Dermis blood vessel endothelial cell (primary cell): ENCODE measurements around the gene KCNMA1. TPM values are rescaled to one million over a fixed set of nuclear protein-coding genes. Genes with fewer than 3 reads are reported as not detected.
"Not testable (repeated sequence)": the region's sequence is repeated elsewhere in the genome, so short reads cannot be mapped to it uniquely, and the experiment has no call there.

Experiments used
- DNase-seq: peaks from one replicate; pipeline ENCODE4 v3.0.0; 2010
- total RNA-seq: library from RNA; depleted of rRNA; stranded (reverse); fragments of >200 nt; gene quantifications from 2 replicates; pipeline ENCODE4 v1.2.3, GENCODE V29; 2014

Gene KCNMA1
- total RNA-seq, 1 donor from 2014 or later = under 0.01 TPM

DNA sequence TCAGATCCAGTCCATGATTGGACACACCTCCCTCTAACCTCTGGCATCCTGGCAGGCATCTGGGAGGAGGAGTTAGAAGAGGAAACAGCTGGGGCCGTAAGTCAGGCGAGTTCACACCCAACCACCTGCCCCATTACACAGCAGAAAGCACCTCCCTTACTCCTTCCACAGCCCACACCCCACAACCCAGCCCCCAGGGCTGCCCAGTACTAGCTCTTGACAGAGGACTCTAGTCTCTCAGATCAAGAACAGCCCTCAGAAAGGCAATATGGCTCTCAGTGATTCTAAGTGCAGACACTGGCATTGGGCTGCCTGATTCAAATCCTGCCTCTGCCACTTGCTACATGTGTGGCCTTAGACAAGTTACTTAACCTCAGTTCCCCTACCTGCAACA is 34.1 kb downstream of the KCNMA1 start:
- peak; percentile 21 for DNase-seq

DNA sequence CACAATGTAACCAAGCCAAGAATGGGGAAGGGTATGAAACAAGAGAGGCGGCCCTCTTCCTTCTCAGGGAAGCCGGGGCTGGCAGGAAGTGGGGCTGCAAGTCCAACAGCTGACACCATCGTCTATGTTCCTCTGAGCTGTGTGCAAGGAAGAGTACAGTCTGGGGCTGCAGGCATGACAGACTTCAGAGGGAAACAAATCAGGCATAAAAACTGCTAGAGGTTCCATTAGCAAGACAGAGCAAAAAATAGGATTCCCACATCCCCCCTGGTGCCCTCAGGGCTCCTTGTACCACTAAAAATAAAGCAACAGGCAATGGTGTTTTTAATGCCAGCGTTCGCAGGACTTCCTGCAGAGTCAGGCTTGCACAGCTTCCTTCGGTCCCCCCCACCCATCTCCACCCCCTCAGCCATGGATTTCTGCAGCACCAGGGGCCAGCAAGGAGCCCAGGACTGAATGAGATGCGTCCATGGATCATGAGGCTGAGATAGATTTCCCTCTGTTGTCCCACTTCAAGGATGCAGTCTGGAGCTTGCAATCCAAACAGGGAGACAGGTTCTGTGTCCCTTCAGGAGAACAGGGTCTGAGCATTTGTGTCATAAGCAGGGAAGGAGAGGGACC is 34.6 kb downstream of the KCNMA1 start:
- DNase-seq = no peak

DNA sequence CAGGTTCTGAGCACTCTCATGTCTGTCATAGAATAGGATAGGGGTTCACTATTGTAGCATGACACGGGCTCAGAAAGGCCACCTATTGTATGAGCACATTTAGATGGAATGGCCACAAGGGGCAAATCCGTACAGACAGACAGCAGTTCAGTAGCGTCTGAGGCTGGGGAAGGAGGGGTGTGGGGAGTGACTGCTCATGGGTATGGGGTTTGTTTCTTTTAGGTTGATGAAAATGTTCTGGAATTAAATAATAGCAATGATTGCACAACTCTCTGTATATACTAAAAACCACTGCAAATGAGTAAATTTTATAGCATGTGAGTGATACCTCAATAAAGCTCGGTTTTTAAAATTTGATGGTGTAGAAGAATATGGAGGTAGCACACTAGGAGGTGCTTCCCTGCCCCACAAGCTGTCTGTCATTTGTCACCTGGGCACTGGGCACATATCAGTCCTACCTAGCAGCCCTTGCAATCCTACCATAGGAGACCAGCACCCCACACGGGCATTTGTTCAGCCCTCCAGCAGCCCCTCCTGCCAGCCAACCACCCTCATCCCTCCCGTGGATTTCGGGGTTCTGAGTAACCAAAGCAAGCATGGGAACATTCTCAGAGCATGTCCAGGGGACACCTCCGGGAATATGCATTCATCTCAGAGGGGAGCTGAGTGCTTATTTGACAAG is 35.2 kb downstream of the KCNMA1 start:
- DNase-seq = no peak

DNA sequence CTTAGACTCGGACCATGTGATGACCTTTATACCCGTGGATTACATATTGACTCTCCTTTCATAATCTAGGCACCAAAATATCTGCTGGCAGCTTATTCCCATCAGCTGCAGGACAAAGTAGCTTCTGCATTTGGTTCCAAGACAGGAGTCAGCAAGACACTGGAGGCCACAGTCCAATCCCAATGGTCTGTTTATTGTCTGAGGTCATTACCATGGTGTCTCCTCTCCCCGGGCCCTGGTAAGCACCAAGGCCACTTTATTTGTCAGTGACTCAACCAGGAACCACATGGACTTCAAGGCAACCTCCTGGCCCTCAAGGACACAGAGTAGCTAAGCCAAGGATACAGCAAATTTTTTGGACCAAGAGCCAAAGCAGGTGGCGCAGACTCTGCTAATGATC is 36.1 kb downstream of the KCNMA1 start:
- DNase-seq = no peak

DNA sequence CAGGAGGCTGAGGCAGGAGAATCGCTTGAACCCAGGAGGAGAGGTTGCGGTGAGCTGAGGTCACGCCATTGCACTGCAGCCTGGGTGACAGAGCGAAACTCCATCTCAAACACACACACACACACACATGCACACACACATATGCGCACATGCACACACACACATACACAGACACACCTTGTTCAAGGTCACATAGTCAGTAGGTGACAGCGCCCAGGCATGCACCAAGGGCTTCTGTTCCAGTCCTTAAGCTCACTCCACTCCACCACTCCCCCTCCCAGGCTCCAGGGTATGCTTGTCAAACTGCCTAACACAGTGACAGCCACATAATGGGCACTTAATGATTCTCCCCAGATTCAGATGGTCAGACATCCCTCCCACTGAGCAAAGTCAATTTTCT is 37.0 kb downstream of the KCNMA1 start:
- no peak for DNase-seq

DNA sequence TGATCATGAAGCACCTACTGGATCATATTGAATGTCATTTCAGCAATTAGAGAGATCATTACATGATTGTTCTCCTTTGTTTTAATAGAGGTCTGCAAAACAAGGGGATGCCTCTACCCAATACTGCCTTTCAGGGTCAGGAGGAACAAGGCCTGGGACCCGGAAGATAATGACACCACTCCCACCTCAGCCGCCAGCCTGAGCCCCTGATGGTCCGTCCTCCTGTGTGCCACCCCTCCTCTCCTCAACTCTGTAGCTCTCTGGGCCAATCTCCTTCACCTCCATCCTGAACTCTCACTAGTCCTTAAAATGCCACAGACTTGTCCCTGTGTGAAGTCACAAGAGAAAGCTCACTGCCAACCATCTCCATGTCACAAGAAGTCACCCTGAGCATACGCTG is 38.0 kb downstream of the KCNMA1 start:
- DNase-seq = no peak

DNA sequence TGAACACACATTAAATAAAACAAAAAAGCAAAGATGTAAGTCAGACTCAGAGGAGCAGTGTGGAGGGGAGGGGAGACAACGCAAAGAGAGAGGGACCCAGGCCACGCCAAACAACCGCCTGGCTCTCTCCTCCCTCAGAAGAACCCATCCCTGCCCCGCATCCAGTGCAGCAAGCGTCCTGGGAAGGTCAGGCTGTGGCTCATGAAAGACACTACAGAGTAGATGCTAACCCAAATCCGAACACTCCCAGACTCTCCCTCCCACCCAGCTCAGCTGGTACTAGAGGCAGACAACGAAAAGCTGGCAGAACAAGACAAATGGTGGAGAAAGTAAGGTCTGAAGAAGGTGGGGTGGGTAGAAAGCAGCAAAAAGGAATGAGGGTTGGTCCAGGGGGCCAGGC is 39.0 kb downstream of the KCNMA1 start:
- DNase-seq = no peak

DNA sequence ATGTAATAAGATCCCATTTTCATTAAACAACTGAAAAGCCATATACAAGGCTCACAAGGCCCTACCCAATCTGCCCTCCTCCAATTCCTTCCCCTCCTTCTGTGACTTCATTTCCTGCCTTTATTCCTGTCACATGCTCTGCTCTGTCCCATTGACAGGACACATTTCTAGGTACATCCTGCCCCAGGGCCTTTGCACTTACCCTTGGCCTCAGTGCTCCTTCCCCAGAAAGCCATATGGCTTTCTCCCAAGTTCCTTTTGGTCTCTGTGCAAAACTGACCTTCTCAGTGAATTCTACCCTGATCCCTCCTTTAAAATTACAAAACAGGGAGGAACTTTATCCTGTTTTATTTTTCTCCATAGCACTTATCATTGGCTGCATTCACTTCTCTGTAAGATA is 40.0 kb downstream of the KCNMA1 start:
- no peak for DNase-seq

DNA sequence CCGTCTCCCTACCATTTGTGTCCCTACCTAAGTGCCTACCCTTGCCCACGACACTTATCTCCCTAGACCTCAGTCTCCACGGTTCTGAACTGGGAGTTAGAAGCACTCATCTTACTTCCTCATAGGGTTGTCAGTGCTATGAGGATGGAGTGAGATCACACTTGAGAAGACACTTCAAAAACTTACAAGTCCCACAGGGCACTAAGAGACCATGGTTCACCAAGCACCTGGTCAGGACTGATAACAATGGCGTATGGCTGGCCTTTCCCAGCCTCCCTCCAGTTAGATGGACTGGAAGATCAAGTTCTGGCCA is 43.2 kb downstream of the KCNMA1 start:
- DNase-seq = no peak

DNA sequence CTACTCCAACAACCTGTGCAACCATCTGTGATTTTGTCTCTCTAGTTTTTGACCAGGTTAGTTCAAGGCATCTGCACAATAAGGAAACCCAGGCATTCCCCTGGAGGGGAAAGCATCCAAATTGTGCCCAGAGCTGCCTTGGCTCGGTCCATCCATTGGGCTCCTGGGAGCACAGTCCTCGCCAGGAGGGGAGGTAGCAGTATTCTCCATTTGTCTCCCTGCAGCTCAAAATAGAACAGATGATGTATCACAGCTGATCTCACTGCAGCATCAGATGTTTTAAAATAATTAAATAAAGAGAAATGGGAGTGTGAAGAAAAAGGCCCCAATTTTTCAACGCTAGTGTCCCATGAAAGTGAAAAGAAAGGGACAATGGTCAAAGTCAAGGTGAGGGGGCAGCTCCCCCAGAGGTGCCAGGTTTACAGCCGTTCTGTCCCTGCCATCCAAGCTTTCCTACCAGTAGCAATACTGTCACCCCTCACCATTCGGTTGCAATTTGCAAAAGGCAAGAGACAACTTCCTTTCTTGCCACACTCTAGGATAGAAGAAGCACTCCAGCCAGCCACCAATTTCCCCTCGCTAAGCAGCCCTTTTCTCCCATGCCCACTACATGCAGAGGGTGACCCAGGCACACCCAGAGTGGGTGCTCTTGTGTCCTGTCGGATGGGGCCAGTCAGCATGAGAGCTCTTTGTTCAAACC is 43.7 kb downstream of the KCNMA1 start:
- no peak for DNase-seq

DNA sequence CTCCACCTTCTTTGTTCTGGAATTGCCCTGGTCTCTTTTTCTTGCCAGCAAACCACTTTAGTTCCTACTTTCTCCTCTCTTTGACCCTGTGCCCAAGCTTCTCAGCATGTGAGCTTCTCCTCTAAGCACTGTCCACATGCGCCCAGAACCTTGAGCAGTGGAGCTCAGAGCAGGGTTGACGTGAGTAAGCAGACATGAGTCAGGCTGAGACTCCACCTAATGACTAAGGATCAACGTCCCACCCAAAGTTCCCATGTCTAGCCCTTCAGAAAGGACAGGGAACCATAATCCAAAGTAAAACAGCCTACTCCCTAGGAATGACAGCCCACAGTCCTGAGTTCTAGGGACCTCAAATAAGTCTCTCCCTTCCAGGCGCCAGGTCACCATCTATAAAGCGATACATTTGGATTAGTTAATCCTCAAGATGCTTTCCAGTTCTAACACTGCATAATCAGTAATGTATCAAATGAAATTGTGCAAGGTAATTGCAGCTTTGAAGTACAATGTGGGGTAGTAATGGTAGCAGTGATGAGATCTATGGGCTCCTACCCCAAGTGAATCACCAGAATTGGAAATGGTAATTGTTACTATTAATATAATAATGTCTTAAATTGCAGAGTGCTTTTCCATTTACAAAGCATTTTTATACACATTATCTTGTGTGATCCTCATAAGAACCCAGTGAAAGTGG is 44.5 kb downstream of the KCNMA1 start:
- no peak for DNase-seq

DNA sequence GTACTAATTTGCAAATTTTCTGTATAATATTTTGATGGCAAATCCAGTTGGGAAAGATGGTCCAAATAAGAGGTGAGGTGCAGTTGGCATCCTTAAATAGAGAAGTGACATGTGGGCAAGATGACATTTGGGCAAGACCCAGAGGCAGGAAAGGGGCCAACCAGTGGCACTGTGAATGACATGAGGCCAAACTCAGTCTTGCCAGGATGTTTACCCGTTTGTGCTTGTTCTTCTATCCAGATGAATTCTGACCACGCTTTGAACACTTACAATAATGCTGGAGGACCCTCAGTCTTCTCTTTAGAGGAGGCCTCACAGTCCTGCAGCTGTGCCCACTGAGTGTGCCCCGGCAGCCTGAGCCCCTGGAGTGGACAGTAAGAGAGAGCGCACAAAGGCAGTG is 45.1 kb downstream of the KCNMA1 start:
- no peak for DNase-seq

DNA sequence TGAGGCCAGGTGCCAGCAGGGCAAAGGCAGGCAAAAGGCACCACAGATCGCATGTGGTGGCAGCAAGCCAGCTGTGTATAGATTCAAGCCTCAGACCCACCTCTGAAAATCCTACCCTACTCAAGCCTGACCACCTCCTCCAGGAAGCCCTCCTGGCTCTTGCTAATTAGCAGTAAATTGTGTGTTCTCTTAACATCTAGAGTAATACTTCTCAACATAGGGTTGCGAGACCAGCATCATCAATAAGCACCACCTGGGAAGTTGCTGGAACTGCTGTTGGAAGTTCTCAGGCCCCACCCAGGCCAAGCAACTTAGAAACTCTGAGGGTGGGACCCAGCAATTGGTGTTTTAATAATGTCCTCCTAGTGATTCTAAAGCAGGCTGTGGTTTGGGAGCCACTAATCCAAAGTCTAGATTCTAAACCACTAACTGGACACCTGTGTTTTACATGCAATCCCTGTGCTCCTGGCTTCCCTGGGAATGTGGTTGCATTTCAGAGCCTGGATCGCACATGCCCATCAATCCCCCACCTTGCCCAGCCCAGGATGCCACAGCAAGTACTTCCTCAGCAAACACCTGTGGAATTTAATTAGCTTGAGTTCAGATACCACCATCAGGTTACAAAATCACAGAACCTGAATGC is 46.2 kb downstream of the KCNMA1 start:
- DNase-seq = no peak

DNA sequence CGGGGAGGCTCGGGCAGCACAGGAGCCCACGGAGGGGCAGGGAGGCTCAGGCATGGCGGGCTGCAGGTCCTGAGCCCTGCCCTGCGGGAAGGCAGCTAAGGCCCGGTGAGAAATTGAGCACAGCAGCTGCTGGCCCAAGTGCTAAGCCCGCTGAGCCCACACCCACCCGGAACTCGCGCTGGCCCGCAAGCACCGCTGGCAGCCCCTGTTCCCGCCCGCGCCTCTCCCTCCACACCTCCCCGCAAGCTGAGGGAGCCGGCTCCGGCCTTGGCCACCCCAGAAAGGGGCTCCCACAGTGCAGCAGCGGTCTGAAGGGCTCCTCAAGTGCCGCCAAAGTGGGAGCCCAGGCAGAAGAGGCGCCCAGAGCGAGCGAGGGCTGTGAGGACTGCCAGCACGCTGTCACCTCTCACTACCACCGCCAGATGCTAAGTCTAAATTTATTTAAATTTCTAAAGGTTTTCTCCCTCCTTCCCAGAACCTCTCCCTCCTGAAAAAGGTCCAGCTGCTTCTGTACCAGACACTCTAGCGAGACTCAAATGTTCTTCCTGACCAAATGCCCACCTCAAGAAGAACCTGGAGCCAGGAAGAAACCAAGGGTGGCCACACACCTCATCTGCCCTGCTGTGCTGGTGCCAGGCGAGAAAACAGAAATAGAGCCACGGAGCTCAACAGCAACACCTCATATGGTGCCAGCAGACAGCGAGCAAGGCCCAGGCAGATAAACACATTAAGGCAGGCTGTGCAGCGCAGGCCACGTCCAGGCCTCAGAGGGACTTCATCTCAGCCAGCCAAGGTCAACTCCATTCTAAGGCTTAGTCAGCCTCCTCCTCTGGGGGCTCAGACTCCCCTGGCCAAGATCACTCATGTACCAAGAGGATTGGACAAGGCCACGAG is 47.0 kb downstream of the KCNMA1 start:
- DNase-seq = no peak

DNA sequence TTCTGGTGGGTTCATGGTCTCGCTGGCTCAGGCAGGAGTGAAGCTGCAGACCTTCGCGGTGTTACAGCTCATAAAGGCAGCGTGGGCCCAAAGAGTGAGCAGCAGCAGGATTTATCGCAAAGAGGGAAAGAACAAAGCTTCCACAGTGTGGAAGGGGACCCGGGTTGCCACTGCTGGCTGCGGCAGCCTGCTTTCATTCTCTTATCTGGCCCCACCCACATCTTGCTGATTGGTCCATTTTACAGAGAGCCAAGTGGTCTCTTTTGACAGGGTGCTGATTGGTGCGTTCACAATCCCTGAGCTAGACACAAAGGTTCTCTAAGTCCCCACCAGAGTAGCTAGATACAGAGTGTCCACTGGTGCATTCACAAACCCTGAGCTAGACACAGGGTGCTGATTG is 47.9 kb downstream of the KCNMA1 start:
- not testable (repeated sequence) for DNase-seq

DNA sequence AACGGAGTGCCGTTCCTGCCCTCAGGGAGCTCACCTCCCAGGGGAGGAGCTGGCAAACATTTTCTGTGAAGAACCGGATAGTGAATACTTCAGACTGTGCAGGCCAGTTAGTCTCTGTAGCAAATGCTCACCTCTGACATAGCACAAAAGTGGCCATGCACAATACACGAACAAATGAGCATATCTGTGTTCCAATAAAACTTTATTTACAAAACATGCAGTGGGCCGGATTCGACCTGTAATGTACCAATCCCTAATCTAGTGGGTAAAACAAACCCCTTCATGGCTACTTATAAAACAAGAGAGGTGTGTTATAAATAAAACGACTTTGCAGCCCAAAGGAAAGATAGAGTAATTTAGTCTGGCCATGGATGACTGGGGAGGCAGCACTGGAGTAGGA is 48.7 kb downstream of the KCNMA1 start:
- no peak for DNase-seq

DNA sequence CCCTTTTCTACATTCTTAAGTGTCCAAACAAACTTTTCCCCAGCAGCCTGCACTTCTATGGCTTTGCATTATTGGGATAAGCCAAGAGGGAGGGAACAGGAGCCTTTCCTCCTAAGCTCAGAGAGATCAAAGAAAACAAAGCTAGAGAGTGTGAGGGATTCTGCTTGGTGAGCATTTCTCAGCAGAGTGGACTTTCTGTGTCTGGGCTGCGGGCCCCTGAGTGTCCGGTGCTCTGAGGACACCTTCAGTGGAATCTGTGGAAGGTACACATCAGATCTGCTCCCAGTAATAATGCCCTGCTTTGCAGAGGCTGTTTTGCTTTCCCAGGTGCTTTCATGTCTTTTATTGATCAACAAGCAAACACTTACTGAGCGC is 50.2 kb downstream of the KCNMA1 start:
- DNase-seq = no peak

DNA sequence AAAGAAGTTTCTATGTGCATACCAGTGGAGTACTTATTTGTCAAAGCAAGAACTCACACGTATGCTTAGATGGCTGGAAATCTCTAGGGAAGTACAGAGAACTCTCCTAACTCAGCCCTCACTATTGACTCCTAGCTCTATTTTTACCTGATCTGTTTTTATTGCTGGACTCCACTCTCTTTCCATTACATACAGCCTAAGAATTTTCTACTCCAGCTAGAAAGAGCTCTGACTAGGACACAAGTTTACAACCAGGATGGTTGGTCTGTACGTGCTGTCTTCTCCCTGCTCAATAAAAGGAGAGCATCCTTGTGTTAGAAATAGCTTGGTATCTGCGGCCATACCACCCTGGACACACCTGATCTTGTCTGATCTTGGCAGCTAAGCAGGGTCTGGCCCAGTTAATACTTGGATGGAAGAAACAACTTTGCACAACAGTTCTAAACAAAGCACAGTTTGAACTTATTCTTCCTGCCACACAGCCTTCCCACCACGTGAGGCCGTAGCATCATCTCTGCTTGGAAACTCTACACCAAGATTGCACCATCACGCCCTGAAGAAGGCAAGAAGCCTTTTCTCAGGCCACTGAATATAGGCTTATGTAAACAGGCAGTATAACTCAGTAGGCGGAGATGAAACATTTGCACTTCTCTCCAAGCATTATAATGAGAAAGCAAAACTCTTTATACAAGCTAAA is 50.7 kb downstream of the KCNMA1 start:
- no peak for DNase-seq

DNA sequence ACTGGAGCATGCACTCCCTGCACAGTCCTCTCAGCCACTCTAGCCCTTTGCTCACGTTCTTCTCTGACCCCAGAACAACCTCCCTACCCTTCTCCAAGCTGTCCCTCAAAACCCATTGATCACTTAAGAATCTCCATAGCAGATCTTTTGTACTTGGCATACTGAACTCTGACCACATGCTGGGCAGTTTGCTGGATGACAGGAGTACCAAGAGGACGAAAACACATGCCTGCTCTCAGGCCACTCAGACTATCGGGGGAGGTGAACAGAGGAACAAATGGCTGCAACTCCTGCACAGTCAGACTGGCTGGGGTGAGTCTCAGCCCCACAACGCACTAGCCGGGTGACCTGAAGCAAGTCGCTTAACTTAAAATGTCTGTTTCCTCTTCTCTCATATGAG is 52.7 kb downstream of the KCNMA1 start:
- DNase-seq = no peak

DNA sequence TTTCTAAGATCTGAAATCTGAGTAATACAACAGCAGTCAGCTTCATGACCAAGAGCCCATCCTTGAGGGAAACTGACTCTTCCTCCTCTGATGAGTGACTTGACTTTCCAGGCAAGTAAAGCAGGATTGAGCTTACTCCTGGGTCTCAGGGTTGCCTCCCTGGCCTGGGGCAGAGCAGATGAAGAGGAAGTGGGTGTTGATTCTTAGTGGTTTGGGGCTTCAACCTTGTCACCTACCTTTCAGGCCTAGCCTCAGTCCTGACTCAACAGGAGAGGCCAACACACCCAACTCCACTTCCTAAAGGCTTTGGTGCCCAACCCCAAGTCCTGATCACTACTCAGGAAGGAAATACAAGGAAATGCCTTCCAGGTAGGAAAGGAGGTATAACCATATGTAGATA is 54.1 kb downstream of the KCNMA1 start:
- no peak for DNase-seq

DNA sequence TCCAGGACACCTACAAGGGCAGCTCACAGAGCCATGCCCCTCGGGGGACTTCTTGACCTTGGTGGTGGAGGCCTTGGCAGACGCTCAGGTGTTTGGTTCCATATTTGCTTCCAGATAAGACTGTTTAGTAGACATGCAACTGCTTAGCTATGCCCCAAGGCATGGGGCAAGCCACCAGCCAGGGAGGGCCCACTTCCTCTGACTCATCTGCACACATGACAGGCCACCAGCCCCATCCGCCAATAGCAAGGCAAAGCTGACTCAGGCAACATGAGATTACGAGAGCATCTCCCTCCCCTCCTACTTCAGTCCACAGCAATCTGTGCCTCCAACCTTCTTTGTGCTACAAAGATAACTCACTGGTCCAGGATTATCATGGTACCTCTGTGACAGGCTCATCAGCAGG is 54.9 kb downstream of the KCNMA1 start:
- DNase-seq = no peak

DNA sequence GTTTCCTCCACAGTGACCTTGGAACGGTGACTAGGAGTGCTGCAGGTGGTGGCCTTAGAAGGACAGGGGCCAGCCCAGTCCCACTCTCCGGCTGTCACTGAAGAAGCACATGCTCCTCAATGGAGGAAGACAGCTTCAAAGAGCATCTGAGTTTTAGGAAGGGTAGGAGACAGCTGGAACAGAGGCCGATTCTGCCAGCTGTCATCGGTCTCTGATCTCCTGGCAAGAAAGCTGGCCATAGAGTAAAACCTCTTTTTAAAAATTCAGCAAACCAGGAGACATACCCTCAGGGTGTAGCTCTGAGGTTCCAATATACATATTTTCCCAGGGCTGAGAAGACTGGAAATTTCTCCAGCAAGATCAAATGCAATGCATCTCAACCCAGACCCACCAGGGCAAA is 55.9 kb downstream of the KCNMA1 start:
- DNase-seq = no peak
